GM12892 (cell line): ENCODE results near the gene HSD17B2.
"Not testable (repeated sequence)": the region's sequence is repeated elsewhere in the genome, so short reads cannot be mapped to it uniquely, and the experiment has no call there.

Source experiments
- DNase-seq: peaks from one replicate; pipeline ENCODE4 v3.0.0; 2011; ENCODE audit not compliant: insufficient read length
- FAIRE-seq: peaks from 2 replicates; lab custom pipeline; 2011; peaks lifted over from hg19 to GRCh38; lab: Jason Lieb, UNC
- POLR2A ChIP-seq: IDR thresholded peaks from 2 replicates; pipeline ENCODE4 v1.6.1; 2011; ENCODE audit warnings: low read depth, low read length, control low read depth
- POLR2AphosphoS5 ChIP-seq: IDR thresholded peaks from 2 replicates; pipeline ENCODE4 v1.6.1; 2011; ENCODE audit warnings: low read depth, low read length, control low read depth
- TAF1 ChIP-seq: IDR thresholded peaks from 2 replicates; pipeline ENCODE4 v1.6.1; 2011; ENCODE audit warnings: low read depth, mild to moderate bottlenecking, control low read depth, low read length, borderline replicate concordance

HSD17B2 gene

DNA sequence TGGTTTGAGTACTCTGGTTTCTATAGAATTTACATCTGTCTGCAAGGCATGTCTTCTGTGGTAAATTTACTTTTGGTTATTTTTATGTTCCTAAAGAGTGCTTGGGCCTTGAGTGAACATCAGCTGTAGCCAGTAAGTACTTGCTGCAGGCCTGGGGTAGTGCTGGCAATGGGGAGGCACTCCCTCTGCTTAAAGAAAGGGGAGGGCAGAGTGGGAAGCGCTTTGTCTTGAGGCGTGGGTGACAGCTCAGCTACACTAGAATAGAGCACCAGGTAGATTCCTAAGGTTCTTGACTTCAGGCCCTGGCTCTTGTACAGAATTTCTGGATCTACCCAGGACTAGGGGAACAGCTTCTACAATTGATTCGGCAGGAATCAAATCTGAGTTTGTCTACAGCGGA, 84.4 kb downstream of the HSD17B2 start:
- FAIRE-seq (no peak), DNase-seq (no peak)
- TF ChIP-seq POLR2A = no peak
- TF ChIP-seq TAF1 = no peak
- TF ChIP-seq POLR2AphosphoS5 = no peak

DNA sequence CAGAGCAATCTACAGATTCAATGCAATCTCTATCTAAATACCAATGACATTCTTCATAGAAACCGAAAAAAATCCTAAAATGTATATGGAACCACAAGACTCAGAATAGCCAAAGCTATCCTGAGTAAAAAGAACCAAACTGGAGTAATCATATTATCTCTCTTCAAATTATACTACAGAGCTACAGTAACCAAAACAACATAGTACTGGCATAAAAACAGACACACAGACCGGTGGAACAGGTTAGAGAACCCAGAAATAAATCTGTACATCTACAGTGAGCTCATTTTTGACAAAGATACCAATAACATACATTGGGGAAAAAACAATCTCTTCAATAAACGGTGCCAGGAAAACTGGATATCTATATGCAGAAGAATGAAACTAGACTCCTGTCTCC, 89.6 kb downstream of the HSD17B2 start:
- TF ChIP-seq POLR2AphosphoS5 = no peak
- TF ChIP-seq TAF1 = no peak
- no peak for TF ChIP-seq POLR2A
- FAIRE-seq = no peak
- DNase-seq = no peak

DNA sequence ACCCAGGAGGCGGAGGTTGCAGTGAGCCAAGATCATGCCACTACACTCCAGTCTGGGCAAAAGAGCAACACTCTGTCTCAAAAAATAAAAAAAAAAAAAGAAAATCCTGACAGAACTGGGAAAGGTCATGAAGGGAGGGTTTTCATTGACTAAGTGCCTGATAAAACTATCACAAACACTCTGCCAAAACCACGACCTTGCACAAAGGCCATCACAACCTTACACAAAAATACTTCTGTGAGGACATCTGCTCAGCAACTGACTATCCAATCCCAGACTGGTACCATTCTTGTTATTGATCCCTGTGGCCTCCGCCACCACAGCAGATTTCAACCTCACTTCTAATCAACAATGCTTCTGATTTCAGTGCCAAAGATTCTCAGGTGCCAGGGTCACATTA, 94.8 kb downstream of the HSD17B2 start:
- no peak for FAIRE-seq
- DNase-seq = no peak
- TF ChIP-seq POLR2A = no peak
- no peak for TF ChIP-seq TAF1
- no peak for TF ChIP-seq POLR2AphosphoS5

DNA sequence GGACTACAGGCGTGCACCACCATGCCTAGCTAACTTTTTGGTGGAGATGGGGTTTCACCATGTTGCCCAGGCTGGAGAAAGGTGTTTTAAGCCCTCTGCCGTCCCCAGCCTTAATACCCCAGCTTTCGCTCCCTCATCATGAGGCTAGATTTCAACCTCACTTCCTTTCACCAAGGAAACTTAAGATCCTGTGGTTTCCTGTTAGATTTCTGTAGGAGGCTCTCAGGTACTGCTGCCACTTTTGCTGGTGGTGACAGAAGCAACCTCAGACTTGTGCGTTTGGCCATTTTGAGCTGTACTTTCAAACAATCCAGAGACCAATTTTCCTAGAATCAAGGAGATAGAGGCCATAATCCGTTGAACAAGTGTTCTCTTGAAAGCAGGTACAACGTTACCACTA, 98.7 kb downstream of the HSD17B2 start:
- TF ChIP-seq POLR2A (no peak), TAF1 (no peak), POLR2AphosphoS5 (no peak)
- no peak for FAIRE-seq
- no peak for DNase-seq

DNA sequence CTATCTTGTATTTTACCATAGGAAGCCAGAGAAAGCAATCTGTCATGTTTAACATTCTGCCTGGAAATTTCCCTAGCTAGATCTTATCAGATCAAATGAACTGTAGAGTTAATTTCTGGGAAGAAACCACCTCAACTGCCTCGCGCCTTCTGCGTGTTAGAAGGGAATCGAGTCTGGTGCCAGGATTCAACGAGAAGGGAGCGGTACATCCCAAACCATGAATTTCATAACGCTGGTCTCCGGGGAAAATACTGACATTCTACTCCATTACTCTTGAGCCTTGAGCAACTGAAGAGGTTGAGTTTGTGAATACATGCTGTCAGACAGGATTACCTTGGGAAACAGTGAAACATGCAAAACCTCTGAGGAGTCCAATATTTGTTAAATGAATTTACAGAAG, 99.8 kb downstream of the HSD17B2 start:
- TF ChIP-seq TAF1 = no peak
- TF ChIP-seq POLR2AphosphoS5 = no peak
- TF ChIP-seq POLR2A = no peak
- no peak for FAIRE-seq
- DNase-seq = no peak

DNA sequence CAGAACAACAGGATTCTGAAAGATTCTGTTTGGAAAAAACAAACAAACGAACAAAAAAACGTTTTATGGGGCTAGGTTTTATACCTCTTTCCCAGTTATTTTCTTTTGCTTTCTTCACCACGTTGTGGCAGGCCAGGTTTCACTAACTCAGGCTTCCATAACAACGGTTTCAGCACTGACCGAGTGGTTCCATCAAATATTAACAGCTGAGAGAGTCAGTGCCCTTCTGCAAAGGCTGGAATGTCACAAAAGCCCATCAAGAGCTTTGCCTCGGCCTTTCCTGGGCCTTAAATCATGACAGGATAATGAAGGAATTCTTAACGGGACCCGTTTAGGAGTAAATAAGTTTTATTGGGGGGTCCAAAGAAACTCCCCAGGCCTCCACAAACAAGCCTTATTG, 100.8 kb downstream of the HSD17B2 start:
- no peak for FAIRE-seq
- DNase-seq = no peak
- TF ChIP-seq POLR2AphosphoS5 (no peak), TAF1 (no peak), POLR2A (no peak)

DNA sequence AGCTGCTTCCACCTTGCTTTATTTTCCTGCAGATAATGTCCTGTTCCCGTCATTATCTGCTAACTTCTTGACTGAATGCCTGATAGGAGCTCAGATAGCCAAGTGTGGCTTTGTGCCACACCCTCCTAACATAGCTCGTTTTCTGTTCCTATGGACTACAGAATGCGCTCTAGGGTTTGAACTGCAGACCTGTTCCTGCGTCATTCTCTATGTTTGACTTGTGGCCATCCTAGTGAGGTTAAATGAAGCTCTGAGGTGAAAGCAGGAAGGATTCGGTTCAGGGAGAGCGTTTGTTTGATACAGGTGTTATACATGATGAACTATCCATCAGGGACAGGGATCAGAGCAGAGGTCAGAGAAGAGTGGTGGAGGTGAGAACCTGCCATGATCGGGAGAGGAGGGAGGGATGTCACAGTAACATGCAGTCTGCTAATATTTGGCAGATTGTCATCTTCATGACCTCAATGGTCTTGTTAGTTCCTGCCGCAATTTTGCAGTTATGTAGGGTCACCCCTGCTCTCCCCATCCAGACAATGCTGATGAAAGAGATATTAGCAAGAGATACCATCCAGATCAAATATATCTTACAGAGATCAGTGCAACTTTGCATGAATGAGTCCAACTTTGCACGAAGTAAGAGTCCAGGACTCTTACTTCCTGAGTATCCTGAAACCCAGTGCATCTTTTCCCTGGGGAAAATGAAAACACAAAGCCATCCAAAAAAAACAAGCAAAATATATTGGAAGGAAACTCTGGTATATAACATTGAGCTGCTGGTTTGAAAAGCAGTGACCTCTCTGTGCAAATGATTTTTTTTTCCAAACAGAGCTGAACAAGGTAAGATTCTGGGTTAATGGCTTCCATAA, 102.1 kb downstream of the HSD17B2 start:
- FAIRE-seq = no peak
- no peak for DNase-seq
- TF ChIP-seq TAF1 (no peak), POLR2A (no peak), POLR2AphosphoS5 (no peak)

DNA sequence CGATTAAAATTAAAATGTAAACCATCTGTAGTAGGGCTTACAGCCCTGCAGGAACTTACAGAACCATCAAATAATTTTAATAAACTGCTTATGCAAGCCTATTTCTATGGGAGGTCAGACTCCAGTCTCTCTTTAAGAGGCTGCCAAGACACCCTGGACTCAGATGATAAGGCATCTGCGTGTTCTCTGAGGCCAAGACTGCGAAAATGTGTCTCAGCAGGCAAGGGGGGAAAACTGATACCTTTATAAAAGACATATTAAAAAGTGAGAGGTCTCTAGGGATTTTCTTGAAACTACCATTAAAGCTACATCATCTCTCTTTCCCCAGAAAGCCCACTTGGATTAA, 102.7 kb downstream of the HSD17B2 start:
- FAIRE-seq (no peak), DNase-seq (no peak)
- no peak for TF ChIP-seq TAF1
- TF ChIP-seq POLR2A = no peak
- TF ChIP-seq POLR2AphosphoS5 = no peak

DNA sequence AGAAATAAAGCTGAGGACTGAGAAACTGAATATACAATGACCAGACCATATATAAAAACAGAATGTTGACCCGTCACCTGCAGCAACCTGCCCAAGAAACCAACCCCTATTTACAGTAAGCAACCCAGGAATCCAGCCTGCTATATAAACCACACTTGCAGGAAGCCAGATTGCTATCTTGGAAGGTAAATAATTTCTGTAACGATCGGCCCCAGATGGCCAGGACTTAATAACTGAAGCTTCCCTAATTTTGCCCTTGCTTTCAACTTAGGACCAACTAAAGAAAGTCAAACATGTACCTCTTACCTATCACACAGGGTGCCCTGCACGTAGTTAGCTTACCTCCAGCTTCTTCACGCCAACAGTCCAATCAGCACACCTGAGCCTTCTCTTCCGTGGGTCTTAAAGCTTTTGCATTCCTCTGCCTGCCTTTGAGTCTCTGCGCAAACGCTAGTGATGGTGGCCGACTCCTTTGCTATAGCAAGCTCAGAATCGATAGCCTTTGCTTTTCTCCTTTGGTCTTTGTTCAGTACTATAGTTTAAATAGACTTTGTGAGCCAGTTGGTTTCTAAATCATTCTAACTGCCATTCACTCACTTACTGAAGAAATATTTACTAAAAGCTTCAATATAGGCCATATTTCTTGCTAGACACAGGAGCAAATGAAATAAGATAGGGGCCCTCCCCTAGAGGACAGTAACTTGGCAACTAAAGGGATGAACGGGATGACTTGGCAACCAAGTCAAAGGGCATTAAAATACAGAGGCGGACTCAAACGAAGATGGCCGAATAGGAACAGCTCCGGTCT, 103.6 kb downstream of the HSD17B2 start:
- TF ChIP-seq POLR2A (no peak), POLR2AphosphoS5 (no peak), TAF1 (no peak)
- DNase-seq (no peak), FAIRE-seq (no peak)

DNA sequence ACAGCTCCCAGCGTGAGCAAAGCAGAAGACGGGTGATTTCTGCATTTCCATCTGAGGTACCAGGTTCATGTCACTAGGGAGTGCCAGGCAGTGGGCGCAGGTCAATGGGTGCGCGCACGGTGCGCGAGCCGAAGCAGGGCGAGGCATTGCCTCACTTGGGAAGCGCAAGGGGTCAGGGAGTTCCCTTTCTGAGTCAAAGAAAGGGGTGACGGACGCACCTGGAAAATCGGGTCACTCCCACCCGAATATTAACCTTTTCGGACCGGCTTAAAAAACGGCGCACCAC, 104.2 kb downstream of the HSD17B2 start:
- not testable (repeated sequence) for FAIRE-seq, DNase-seq

DNA sequence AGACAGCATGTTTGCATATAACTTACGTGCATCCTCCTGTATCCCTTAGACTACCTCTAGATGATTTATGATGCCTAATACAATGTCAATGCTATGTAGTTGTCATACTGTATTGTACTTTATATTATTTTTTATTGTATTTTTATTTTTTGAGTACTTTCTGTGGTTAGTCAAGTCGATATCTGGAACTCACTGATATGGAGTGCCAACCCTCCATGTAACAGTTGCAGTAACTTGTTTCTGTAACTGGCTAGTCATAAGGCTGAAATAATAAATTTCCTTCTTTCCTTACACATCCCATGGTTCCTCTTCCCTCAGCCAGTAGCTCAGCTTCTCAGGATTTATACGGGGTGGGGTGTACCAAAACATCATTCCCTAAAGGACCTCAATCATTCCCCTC, 111.5 kb downstream of the HSD17B2 start:
- FAIRE-seq = no peak
- TF ChIP-seq POLR2AphosphoS5 = no peak
- no peak for TF ChIP-seq POLR2A
- no peak for TF ChIP-seq TAF1
- DNase-seq = no peak

DNA sequence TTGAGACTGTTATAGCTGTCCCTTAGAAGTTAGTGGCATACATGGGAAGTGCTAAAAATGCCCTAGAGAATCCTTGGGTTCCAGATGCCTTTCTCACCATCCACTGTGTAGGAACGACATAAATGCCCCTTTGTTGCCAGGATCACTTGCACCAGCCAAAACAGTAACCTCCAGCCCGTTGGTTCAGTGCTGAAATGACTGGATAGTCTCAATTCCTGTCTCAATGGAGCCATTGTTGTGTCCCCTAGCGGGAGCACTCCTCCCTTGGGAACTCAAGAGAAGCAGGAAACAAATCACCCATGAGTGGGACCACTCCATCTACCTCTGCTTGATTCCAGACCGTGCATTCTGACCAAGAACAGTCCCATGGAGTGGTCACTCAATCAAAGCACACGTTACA, 111.9 kb downstream of the HSD17B2 start:
- no peak for FAIRE-seq
- DNase-seq = no peak
- TF ChIP-seq TAF1 = no peak
- TF ChIP-seq POLR2AphosphoS5 = no peak
- TF ChIP-seq POLR2A = no peak
